Stimulated activated CD8-positive, alpha-beta memory T cell treated with anti-CD3 and anti-CD28 coated beads, Interleukin-7, amount 100 ng/mL, for 1 hour (primary cell): Measurements from ENCODE around the gene DENND1A.

Experiments used
- DNase-seq, 2 donors: peaks; one replicate each; pipeline ENCODE4 v3.0.0-alpha.2; 2020; ENCODE audit warnings: low read depth in 2 of 2

The DENND1A gene

GRCh38 chr9:123772967-123773366 lies 157.0 kb downstream of the DENND1A start:
- DNase-seq = no peak

GRCh38 chr9:123772374-123772773 lies 157.6 kb downstream of the DENND1A start:
- DNase-seq = no peak

- no peak for DNase-seq
These were observed 158.2 kb downstream of the DENND1A start for GRCh38 chr9:123771690-123772089.

- DNase-seq = no peak
These were observed 160.2 kb downstream of the DENND1A start for GRCh38 chr9:123769719-123770118.

GRCh38 chr9:123763910-123764588 lies 165.9 kb downstream of the DENND1A start:
- DNase-seq = no peak

- no peak for DNase-seq
These were observed 167.9 kb downstream of the DENND1A start for GRCh38 chr9:123761905-123762605.

- DNase-seq = no peak
These were observed 172.0 kb downstream of the DENND1A start for GRCh38 chr9:123757960-123758359.

GRCh38 chr9:123757547-123757946 lies 172.4 kb downstream of the DENND1A start:
- DNase-seq = no peak

GRCh38 chr9:123756484-123757106 lies 173.3 kb downstream of the DENND1A start:
- no peak for DNase-seq

- no peak for DNase-seq
These were observed 176.2 kb downstream of the DENND1A start for GRCh38 chr9:123753669-123754258.

- DNase-seq = no peak
These were observed 176.9 kb downstream of the DENND1A start for GRCh38 chr9:123753016-123753415.

- DNase-seq = no peak
These were observed 180.2 kb downstream of the DENND1A start for GRCh38 chr9:123749580-123750202.

- DNase-seq = no peak
These were observed 183.2 kb downstream of the DENND1A start for GRCh38 chr9:123746765-123747164.

GRCh38 chr9:123745933-123746332 lies 184.0 kb downstream of the DENND1A start:
- no peak for DNase-seq

GRCh38 chr9:123745451-123745850 lies 184.5 kb downstream of the DENND1A start:
- DNase-seq = no peak

GRCh38 chr9:123743737-123744136 lies 186.2 kb downstream of the DENND1A start:
- no peak for DNase-seq

GRCh38 chr9:123742009-123742767 lies 187.7 kb downstream of the DENND1A start:
- no peak for DNase-seq

- DNase-seq = no peak
These were observed 188.7 kb downstream of the DENND1A start for GRCh38 chr9:123741214-123741613.

GRCh38 chr9:123739902-123740301 lies 190.0 kb downstream of the DENND1A start:
- DNase-seq = no peak

- DNase-seq = no peak
These were observed 190.5 kb downstream of the DENND1A start for GRCh38 chr9:123739387-123739786.

- no peak for DNase-seq
These were observed 191.3 kb downstream of the DENND1A start for GRCh38 chr9:123738648-123739047.
